ENCODE data around the gene CHMP2A. TPM values are rescaled to one million over a fixed set of nuclear protein-coding genes. Genes with fewer than 3 reads are reported as not detected.

The CHMP2A gene
- total and polyA plus RNA-seq, 2 of the 4 experiments (the other 2 are of a cell fraction): 105 to 183 TPM

- dilution Hi-C loops (cut with HindIII; ENCODE audit: low sequenced_read_pairs, unreplicated experiment): no loop called here
- Histone ChIP-seq H2BK5ac (ENCODE audit: low read depth, low read length, poor library complexity, severe bottlenecking) (peak overlapping the region; percentile 12), H3K56ac (ENCODE audit: extremely low read depth, insufficient read depth, low read length) (no peak overlapping the region), H4K5ac (ENCODE audit: low read depth, low read length) (no peak overlapping the region), H2BK120ac (ENCODE audit: low read depth, low read length) (no peak overlapping the region), H3K4me3 (ENCODE audit: insufficient read depth, low read depth, low read length) (peak overlapping the region; percentile 77), H3K27ac (ENCODE audit: insufficient read depth, low read length) (peak overlapping the region; percentile 88), H3K27me3 (ENCODE audit: control insufficient read depth, insufficient read depth, low read length) (no peaks in the 10 kb centered on the region), H2BK20ac (ENCODE audit: low read depth, low read length) (no peak overlapping the region), H2AFZ (replicated peaks; ENCODE audit: low read length, poor library complexity) (no peak overlapping the region), H3K79me1 (ENCODE audit: low read depth in 1 of 2, low read length in 2 of 2) (peaks cover 7 to 62% of the 10 kb centered on the region in 2 experiments; a peak in 3 of 4 replicates), H2AK5ac (ENCODE audit: low read depth, low read length) (no peak overlapping the region), H3K9me3 (ENCODE audit: control insufficient read depth, insufficient read depth, low read length) (no peaks in the 10 kb centered on the region), H3K23ac (ENCODE audit: low read depth, low read length) (peak overlapping the region; percentile 90), H3K4me2 (ENCODE audit: low read depth, low read length) (peak overlapping the region; percentile 98), H2AK9ac (replicated peaks; ENCODE audit: low read depth, low read length, poor library complexity) (peak overlapping the region; percentile 94), H4K20me1 (ENCODE audit: insufficient read depth, low read length) (peaks cover 73% of the 10 kb centered on the region), H2BK15ac (ENCODE audit: low read depth, low read length) (no peak overlapping the region), H3K18ac (ENCODE audit: low read depth, low read length) (no peak overlapping the region), H3K9me1 (ENCODE audit: insufficient read depth, low read length) (peaks cover 13% of the 10 kb centered on the region), H3K4ac (ENCODE audit: low read depth, low read length) (no peak overlapping the region), H3K14ac (replicated peaks; ENCODE audit: low read depth, low read length) (peak overlapping the region; percentile 78), H3K9ac (ENCODE audit: low read depth, low read length) (peak overlapping the region; percentile 98), H3K4me1 (ENCODE audit: control insufficient read depth, insufficient read depth, low read length) (peaks cover 13% of the 10 kb centered on the region), H4K91ac (ENCODE audit: insufficient read depth, low read depth, low read length) (no peak overlapping the region), H3K36me3 (ENCODE audit: control insufficient read depth, insufficient read depth, low read length) (peaks cover 51% of the 10 kb centered on the region), H4K8ac (ENCODE audit: low read depth in 2 of 2, low read length in 2 of 2) (no peak overlapping the region)
- BruUV-seq (replicated peaks): no TSS peak
- whole genome bisulfite sequencing, 2 experiments (ENCODE audit: extremely low coverage in 2 of 2, insufficient read length in 1 of 2): 0% methylated on average over 1 of the region's 1 CpG; no CpG with 5 or more reads in 1 of the 2 experiments
- POLR2A ChIA-PET (ENCODE audit: unreplicated experiment): interaction anchor here (0.6 kb wide), 1 partner anchor 154 kb away, joined by 3 read pairs; no protein-coding TSS in a partner anchor
- DNase-seq (no peak), ATAC-seq (ENCODE audit: low read depth) (no peak)
- intact Hi-C loops (cut with micrococcal nuclease): no loop called here
- no peak for TF ChIP-seq MXI1 (IDR thresholded peaks at IDR 0.05; ENCODE audit: borderline replicate concordance, low read depth, low read length)
- in situ Hi-C loops (cut with MboI; ENCODE audit: low sequenced_read_pairs): no loop called here
- CTCF ChIA-PET: no interaction called here
Observed at GRCh38 chr19:58546019-58546530, 8.8 kb downstream of the CHMP2A start.
